ENCODE results near the gene ADAM19.

The ADAM19 gene

DNA sequence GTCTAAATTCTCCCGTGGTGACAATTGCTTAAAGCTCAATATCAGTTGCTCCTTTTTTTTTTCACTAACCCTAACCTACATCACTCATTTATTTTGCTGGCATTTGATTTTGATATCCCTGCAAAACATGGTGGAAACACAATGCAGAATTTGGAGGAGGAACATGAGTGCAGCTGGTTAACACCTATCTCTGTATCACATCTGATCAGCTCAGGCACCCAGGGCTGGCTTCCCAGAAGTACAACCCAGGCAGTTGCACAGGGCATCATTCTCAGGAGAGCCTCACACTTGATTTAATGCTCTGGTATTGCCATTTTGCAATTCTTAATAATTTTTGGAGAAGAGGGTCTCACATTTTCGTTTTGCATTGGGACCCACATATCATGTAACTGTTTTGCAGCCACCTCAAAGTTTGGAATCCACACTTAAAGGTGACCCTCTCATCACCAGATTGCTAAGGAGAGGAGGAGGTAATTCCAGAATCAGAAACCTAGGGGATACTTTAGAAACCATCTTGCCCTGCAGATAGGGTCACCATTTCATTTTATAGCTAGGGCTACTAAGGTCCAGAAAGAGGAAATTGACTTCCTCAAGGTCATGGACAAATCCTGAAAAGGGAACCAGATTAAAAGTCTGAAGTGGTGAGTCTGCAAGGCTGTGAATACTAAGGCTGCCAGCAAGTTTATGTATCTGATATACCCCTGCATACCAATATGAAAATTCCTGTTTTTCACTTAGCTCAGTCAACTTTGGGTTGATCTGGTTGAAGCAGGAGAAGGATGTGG lies 19.3 kb upstream of the ADAM19 start:
- Histone ChIP-seq H3K27me3 (ENCODE audit: control insufficient read depth, insufficient read depth, low read length) (no peaks in the 10 kb centered on the region), H3K4me1 (ENCODE audit: control insufficient read depth, insufficient read depth, low read length) (no peaks in the 10 kb centered on the region), H3K9ac (ENCODE audit: low read depth, low read length) (no peak overlapping the region), H3K9me3 (ENCODE audit: control insufficient read depth, insufficient read depth, low read length) (no peaks in the 10 kb centered on the region), H3K36me3 (ENCODE audit: control insufficient read depth, insufficient read depth, low read length) (no peaks in the 10 kb centered on the region), H3K4me3 (ENCODE audit: low read depth, low read length) (no peak overlapping the region), H3K27ac (ENCODE audit: low read depth, low read length) (no peak overlapping the region)

DNA sequence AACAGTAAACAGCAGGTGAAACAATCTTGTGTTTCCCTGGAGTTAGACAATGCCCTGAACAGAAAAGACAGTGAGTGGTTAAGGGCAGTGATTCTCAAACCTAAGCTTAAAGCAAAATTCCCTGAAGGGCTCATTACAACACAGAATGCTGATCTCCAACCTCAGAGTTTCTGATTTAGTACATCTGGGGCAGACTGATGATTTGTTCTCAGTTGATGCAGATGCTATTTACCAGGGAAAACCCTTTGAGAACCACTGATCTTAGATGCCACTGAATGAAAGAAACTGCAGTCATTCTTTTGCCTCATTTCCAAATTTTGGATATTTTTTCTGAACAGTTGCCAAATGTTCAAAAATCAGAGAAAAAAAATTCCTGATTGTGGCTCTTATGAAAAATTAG lies 18.7 kb upstream of the ADAM19 start:
- Histone ChIP-seq H3K9ac (ENCODE audit: low read depth, low read length) (no peak overlapping the region), H3K36me3 (ENCODE audit: control insufficient read depth, insufficient read depth, low read length) (no peaks in the 10 kb centered on the region), H3K4me1 (ENCODE audit: control insufficient read depth, insufficient read depth, low read length) (no peaks in the 10 kb centered on the region), H3K27ac (ENCODE audit: low read depth, low read length) (no peak overlapping the region), H3K9me3 (ENCODE audit: control insufficient read depth, insufficient read depth, low read length) (no peaks in the 10 kb centered on the region), H3K27me3 (ENCODE audit: control insufficient read depth, insufficient read depth, low read length) (no peaks in the 10 kb centered on the region), H3K4me3 (ENCODE audit: low read depth, low read length) (no peak overlapping the region)

DNA sequence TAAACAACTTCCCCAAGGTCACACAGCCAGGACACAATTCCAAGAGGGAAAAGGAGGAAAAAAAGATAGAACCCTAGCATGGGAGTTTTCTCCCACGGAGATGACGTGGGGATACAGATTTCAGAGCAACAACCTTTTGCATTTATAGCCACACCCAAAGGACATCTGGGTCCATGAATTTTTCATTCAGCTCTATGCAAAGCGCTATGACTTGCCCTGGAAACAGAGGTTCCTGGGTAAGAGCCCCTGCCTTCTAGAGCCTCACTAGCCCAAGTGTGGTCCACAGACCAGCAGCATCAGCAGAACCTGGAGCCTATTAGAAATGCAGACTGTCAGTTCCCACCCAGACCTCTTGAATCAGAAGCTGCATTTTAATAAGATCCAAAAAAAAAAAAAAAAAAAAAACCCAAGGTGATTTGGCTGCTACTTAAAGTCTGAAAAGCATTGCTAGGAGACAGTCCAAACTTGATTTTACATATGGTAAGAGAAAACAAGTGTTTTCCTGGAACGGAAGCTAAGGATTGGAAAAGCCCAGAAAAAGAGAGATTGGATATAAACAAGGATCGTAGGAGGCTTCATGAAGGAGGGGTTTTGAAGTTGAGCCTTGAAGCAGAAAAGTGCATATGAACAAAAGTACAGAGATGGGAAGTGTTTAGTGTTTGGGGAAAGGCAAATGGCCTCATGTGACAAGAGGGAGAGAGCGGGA lies 17.6 kb upstream of the ADAM19 start:
- Histone ChIP-seq H3K27me3 (ENCODE audit: control insufficient read depth, insufficient read depth, low read length) (no peaks in the 10 kb centered on the region), H3K9ac (ENCODE audit: low read depth, low read length) (no peak overlapping the region), H3K36me3 (ENCODE audit: control insufficient read depth, insufficient read depth, low read length) (no peaks in the 10 kb centered on the region), H3K9me3 (ENCODE audit: control insufficient read depth, insufficient read depth, low read length) (no peaks in the 10 kb centered on the region), H3K27ac (ENCODE audit: low read depth, low read length) (no peak overlapping the region), H3K4me1 (ENCODE audit: control insufficient read depth, insufficient read depth, low read length) (no peaks in the 10 kb centered on the region), H3K4me3 (ENCODE audit: low read depth, low read length) (no peak overlapping the region)

DNA sequence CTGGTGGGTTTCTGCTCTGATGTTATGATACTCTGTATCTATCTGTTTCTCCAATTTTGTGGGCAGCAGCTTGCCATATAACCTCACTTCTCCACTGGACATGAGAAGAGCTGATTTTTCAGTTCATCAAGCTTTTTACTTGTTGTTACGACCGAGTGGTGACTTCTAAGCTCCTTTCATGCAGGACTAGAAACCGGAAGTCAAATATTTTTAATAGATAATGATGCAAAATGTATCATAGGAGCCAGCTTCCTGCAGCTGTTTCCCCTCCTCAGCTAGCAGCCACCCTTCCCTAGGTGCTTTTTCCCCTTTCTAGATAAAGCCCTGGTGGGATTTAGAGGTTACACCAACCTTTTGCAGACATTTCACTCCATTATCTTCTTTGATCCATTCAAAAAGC lies 17.0 kb upstream of the ADAM19 start:
- no peaks in the 10 kb centered on the region for H3K27me3 ChIP-seq (ENCODE audit: control insufficient read depth, insufficient read depth, low read length)
- H3K4me3 ChIP-seq (ENCODE audit: low read depth, low read length) = no peak overlapping the region
- H3K36me3 ChIP-seq (ENCODE audit: control insufficient read depth, insufficient read depth, low read length) = no peaks in the 10 kb centered on the region
- no peaks in the 10 kb centered on the region for H3K9me3 ChIP-seq (ENCODE audit: control insufficient read depth, insufficient read depth, low read length)
- H3K4me1 ChIP-seq (ENCODE audit: control insufficient read depth, insufficient read depth, low read length) = no peaks in the 10 kb centered on the region
- no peak overlapping the region for H3K27ac ChIP-seq (ENCODE audit: low read depth, low read length)
- H3K9ac ChIP-seq (ENCODE audit: low read depth, low read length) = no peak overlapping the region

DNA sequence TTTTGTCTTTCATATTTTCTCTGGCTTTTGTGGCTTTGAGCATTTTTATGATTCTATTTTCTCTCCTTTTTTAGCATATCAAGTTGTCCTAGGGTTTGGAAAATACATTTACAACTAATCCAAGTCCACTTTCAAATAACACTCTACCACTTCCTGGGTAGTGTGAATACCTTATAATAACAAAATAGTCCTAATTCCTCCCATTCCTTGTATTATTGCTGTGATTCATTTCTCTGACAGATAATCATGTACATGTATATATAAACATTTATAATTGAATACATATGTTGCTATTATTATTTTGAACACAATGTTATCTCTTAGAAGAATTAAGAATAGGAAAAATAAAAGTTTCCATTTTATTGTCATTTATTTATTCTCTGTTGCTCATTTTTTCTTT lies 14.9 kb upstream of the ADAM19 start:
- Histone ChIP-seq H3K27me3 (ENCODE audit: control insufficient read depth, insufficient read depth, low read length) (no peaks in the 10 kb centered on the region), H3K27ac (ENCODE audit: low read depth, low read length) (no peak overlapping the region), H3K4me3 (ENCODE audit: low read depth, low read length) (no peak overlapping the region), H3K36me3 (ENCODE audit: control insufficient read depth, insufficient read depth, low read length) (no peaks in the 10 kb centered on the region), H3K4me1 (ENCODE audit: control insufficient read depth, insufficient read depth, low read length) (no peaks in the 10 kb centered on the region), H3K9ac (ENCODE audit: low read depth, low read length) (no peak overlapping the region), H3K9me3 (ENCODE audit: control insufficient read depth, insufficient read depth, low read length) (no peaks in the 10 kb centered on the region)

DNA sequence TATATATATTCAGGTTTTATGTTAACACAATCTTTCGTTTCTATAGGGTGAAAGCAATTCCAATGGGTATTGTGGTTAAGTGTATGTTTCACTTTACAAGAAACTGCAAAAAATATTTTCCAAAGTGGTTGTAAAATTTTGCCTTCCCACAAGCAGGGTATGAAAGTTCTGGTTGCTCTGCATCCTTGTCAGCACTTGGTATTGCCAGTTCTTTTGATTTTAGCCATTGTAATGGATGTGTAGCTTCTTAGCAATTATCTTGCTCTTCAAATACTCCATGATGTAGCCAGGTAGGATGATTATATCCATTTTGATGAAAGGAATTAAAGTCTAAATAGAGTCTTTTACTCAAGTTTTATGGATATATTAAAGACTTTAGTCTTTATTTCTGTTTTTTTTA lies 9.1 kb upstream of the ADAM19 start:
- H3K9me3 ChIP-seq (ENCODE audit: control insufficient read depth, insufficient read depth, low read length) = no peaks in the 10 kb centered on the region
- no peak overlapping the region for H3K27ac ChIP-seq (ENCODE audit: low read depth, low read length)
- H3K27me3 ChIP-seq (ENCODE audit: control insufficient read depth, insufficient read depth, low read length) = no peaks in the 10 kb centered on the region
- no peaks in the 10 kb centered on the region for H3K4me1 ChIP-seq (ENCODE audit: control insufficient read depth, insufficient read depth, low read length)
- H3K4me3 ChIP-seq (ENCODE audit: low read depth, low read length) = no peak overlapping the region
- H3K36me3 ChIP-seq (ENCODE audit: control insufficient read depth, insufficient read depth, low read length) = no peaks in the 10 kb centered on the region
- no peak overlapping the region for H3K9ac ChIP-seq (ENCODE audit: low read depth, low read length)

DNA sequence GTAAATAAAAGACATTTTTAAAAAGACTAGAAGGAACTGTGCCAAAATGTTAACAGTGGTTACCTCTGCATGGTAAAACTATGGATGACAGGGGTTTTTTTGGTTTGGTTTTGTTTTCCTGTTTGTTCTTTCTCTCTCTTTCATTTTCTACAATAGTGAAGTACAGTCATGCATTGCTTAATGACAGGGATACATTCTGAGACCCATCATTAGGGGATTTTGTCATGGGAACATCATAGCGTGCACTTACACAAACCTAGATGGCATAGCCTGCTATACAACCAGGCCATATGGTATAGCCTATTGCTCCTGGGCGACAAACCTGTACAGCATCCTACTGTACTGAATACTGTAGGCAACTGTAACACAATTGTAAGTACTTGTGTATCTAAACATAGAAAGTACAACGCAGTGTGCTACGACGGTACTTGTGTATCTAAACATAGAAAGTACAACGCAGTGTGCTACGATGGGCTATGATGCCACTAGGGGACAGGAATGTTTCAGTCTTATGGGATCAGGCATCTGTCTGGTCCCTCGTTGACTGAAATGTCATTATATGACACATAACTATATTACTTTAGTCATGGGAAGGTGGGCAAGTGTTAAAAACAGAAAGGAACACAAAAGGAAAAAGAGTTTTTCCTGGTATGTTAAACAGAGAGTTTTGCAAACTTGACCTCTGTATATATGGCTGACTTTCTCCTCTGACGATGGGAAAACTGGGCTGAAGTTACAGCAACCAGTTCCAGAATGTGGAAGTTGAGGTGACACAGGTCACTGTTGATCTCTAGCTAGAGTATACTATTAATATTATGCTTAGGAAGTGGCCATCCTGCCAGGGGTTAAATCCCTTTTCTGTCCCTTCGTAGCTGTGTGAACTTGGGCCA lies 7.4 kb upstream of the ADAM19 start:
- H3K27ac ChIP-seq (ENCODE audit: low read depth, low read length) = no peak overlapping the region

DNA sequence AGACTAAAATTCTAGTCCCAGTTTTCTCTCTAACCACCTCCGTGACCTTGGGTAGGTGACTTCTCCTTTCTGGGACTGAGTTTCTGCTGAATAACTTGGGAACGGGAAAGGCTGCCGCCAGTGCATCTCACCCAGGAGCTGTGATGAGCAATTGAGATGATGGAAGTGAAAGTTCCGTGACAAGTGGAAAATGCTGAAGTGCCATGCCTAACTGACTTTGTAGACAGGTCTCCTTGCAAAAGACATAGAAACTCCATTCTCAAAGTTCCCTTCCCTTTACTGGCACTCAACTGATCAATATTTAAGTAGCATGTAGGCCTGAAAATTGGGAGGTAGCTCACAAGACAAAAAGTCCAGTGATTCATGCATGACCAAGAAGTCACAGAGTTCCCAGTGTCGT lies 6.3 kb upstream of the ADAM19 start:
- no peak overlapping the region for H3K27ac ChIP-seq (ENCODE audit: low read depth, low read length)
- peaks cover 1% of the 10 kb centered on the region; the same call in 1 of the 2 replicates for H3K27me3 ChIP-seq (ENCODE audit: control insufficient read depth, insufficient read depth, low read length)
- no peak overlapping the region for H3K4me3 ChIP-seq (ENCODE audit: low read depth, low read length)
- no peaks in the 10 kb centered on the region for H3K9me3 ChIP-seq (ENCODE audit: control insufficient read depth, insufficient read depth, low read length)
- no peaks in the 10 kb centered on the region for H3K36me3 ChIP-seq (ENCODE audit: control insufficient read depth, insufficient read depth, low read length)
- H3K9ac ChIP-seq (ENCODE audit: low read depth, low read length) = no peak overlapping the region
- H3K4me1 ChIP-seq (ENCODE audit: control insufficient read depth, insufficient read depth, low read length) = peaks cover 5% of the 10 kb centered on the region

More for the DNA sequence above, 7.4 kb upstream of the ADAM19 start:
- Histone ChIP-seq H3K9ac (ENCODE audit: low read depth, low read length) (no peak overlapping the region), H3K27me3 (ENCODE audit: control insufficient read depth, insufficient read depth, low read length) (no peaks in the 10 kb centered on the region), H3K4me3 (ENCODE audit: low read depth, low read length) (no peak overlapping the region), H3K4me1 (ENCODE audit: control insufficient read depth, insufficient read depth, low read length) (no peaks in the 10 kb centered on the region), H3K9me3 (ENCODE audit: control insufficient read depth, insufficient read depth, low read length) (no peaks in the 10 kb centered on the region), H3K36me3 (ENCODE audit: control insufficient read depth, insufficient read depth, low read length) (no peaks in the 10 kb centered on the region)

DNA sequence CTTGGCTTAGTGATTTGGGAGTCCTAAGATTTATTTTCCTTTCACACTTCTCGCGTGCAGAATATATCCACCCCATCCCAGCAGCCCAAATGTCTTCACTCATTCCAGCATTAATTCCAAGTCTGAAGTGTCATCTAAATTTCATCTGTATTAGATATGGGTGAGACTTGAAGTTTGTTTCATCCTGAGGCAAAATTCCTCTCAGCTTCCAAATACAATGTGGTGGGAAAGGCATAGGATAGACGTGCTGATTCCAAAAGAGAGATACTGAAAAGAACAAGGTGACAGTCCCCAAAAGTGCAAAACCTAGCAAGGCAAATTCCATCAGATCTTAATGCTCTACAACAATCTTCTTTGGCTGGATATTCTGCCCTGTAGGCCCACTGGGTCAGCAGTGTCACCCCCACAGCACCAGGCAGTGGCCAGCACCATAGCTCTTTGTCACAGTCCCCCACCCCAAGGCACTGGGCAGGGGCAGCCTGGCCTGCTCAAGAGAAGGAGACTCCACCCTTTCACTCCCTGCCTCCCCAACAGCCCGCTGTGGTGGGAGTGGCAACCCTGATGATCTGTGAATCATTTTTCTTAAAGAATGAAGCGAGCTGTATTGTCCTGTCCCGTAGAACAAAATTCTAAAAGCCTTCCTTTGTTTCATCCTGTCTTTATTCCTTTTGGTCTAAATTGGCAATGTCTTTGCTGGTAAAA lies 2.7 kb upstream of the ADAM19 start:
- H3K4me1 ChIP-seq (ENCODE audit: control insufficient read depth, insufficient read depth, low read length) = peaks cover 13% of the 10 kb centered on the region
- no peak overlapping the region for H3K4me3 ChIP-seq (ENCODE audit: low read depth, low read length)
- H3K9me3 ChIP-seq (ENCODE audit: control insufficient read depth, insufficient read depth, low read length) = no peaks in the 10 kb centered on the region
- peaks cover 26% of the 10 kb centered on the region for H3K27me3 ChIP-seq (ENCODE audit: control insufficient read depth, insufficient read depth, low read length)
- no peaks in the 10 kb centered on the region for H3K36me3 ChIP-seq (ENCODE audit: control insufficient read depth, insufficient read depth, low read length)
- no peak overlapping the region for H3K9ac ChIP-seq (ENCODE audit: low read depth, low read length)
- no peak overlapping the region for H3K27ac ChIP-seq (ENCODE audit: low read depth, low read length)

DNA sequence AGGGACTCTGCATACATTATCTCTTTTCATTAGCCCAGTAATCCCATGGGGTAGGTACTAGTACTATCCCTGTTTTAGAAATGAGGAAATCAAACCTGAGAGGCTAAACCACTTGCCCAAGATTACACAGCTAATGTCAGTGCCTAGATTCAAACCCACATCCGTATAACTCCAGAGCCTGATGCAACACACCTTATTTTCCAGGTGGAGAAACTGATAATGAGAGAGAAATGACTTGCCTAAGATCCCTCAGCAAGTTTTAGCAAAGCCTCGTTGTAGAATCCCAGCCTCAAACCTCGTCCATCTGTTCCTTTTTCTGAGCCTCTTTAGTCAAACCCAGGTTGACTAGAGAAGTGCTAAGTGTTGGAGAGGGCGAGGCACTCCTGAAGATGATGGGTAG lies 1.1 kb upstream of the ADAM19 start:
- H3K9me3 ChIP-seq (ENCODE audit: control insufficient read depth, insufficient read depth, low read length) = no peaks in the 10 kb centered on the region
- peaks cover 26% of the 10 kb centered on the region for H3K27me3 ChIP-seq (ENCODE audit: control insufficient read depth, insufficient read depth, low read length)
- no peaks in the 10 kb centered on the region for H3K36me3 ChIP-seq (ENCODE audit: control insufficient read depth, insufficient read depth, low read length)
- H3K27ac ChIP-seq (ENCODE audit: low read depth, low read length) = no peak overlapping the region
- H3K4me1 ChIP-seq (ENCODE audit: control insufficient read depth, insufficient read depth, low read length) = peaks cover 15% of the 10 kb centered on the region
- peak overlapping the region; percentile 86; the same call in 1 of the 2 replicates for H3K4me3 ChIP-seq (ENCODE audit: low read depth, low read length)
- H3K9ac ChIP-seq (ENCODE audit: low read depth, low read length) = no peak overlapping the region
